Measurements from ENCODE around the gene DGKD.
"Not testable (repeated sequence)": the region's sequence is repeated elsewhere in the genome, so short reads cannot be mapped to it uniquely, and the experiment has no call there.

Gene DGKD

DNA sequence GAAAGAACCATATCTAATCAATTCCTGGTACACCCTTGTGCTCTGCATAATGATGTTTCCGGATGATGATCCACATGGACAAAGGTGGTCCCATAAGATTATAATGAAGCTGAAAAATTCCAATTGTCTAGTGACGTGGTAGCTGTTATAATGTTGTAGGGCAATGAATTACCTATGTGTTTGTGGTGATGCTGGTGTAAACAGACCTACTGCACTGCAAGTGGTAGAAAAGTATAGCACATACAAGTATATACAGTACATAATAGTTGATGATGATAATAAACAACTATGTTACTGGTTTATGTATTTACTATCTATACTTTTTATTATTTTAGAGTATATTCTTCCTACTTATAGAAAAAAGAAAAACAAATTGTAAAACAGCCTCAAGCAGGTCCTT lies 8.4 kb downstream of the DGKD start:
- no peak for FAIRE-seq

DNA sequence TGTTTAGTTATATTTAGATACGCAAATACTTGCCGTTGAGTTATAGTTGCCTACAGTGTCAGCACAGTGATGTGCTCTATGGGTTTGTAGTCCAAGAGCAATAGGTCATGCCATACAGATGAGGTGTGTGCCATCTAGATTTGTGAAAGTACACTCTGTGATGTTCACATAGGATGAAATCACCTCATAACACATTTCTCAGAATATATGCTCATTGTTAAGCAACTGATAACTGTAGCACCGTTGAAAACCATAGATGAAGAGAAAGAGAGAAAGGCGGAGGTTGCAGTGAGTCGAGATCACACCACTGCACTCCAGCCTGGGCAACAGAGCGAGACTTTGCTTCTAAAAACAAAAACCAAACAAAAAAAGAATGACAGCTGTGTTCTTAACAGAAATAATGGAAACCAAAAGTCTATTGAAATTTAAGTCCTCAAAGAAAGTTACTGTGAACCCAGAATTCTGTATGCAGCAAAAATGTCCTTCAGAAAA lies 9.5 kb downstream of the DGKD start:
- no peak for FAIRE-seq

DNA sequence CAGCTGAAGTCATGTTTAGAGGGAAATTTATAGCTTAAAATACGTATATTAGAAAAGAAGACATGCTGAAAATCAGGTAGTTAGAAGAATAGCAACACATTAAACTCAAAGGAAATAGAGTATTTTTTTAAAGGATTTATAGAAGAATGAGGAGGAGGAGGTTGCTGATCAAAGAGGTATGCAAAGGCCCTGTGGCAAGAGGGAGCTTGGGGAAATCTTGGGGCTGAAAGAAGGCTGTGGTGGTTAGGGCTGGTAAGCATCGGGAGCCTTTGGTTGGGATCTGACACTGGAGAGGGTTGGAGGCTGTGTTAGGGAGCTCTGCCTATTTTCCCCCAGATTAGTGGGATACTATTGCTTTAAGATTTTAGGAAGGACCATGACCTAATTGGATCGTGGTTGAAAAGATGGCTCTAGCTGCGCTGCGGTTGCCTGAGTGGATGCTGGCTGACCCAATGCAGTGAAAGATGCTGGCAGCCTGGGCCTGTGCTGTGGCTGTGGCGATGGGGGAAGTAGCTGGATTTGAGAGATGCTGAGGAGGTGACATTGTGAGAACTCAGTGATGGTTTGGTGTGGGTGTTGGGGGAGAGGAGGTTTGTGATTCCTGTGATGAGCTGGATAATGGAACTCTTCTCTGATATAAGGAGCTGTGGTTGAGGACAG lies 11.7 kb downstream of the DGKD start:
- no peak for FAIRE-seq

DNA sequence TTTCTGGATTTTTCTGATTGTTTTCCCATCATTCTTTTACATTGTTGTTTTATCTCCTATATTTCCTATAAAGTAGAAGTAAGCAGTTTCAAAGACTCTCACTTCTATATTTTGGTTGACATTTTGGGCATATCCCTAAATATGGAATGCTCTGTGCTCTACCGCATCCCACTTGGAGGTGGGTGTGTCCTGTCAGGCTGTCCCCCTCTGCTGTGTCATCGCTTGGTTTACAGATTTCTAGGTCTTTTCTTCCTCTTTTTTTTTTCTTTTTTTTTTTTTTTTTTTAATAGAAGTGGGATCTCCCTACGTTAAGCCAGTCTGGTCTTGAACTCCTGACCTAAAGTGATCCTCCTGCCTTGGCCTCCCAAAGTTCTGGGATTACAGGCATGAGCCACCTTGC lies 13.3 kb downstream of the DGKD start:
- no peak for FAIRE-seq

DNA sequence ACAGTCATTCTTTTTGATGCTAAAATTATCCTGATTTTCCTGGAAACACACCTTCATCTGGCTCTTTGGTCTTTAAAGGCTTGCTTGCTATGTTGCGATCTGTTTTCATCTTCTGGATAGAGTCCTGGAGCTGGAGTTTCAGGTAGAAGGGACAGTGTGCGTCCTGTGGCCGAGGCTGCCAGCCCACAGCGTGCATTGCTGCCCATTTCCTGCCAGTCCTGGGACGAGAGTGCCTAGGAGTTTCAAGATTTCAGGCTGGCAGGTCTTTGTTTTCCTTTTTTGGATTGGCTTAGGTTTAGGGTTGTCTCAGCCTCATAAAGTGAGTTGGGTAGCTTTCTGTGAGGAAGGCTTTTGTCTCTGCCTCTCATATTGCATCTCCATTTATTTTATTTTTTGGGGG lies 14.5 kb downstream of the DGKD start:
- FAIRE-seq: no peak

DNA sequence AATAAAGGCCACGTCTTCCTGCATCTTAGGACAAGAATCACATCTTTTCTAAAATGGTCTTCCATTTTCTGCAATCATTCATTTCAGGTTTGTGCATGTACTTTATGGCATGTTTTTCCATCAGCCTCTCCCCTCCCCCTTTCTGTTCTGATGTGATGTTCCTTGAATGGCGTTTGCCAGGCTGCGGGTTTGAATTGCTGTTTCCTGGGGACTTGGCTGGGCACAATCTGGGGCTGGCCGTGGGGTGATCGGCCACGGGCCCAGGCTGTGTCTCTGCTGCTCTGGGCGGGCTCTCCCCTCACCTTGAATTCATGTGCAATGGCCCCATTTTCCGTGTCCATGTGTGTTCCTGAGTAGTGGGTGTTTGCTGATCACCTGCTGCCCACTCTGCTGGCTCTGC lies 15.2 kb downstream of the DGKD start:
- FAIRE-seq: no peak

DNA sequence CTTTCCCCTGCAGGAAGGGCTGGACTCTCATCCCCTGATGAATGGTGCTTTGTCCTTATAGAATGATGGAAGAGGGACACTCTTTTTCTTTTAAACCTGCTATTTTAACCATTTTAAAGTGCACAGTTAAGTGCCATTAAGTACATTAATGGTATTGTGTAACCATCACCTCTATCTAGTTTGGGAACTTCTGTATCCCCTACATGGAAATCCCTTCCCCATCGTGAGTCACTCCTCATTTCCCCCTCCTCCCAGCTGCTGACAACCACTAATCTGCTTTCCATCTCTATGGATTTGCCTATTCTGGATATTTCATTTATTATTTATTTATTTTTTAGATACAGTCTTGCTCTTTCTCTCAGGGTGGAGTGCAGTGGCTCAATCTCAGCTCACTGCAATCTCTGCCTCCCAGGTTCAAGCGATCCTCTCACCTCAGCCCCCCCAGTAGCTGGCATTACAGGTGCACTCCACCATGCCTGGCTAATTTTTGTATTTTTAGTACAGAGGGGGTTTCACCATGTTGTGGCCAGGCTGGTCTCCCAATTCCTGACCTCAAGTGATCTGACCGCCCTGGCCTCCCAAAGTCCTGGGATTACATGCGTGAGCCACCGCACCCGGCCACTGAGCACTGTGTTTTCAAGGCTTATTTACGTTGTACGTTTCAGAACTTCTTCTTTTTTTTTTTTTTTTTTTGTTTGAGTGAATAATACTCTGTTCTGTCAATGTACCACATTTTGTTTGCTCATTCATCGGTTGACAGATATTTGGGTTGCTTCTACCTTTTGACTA lies 15.8 kb downstream of the DGKD start:
- no peak for FAIRE-seq

DNA sequence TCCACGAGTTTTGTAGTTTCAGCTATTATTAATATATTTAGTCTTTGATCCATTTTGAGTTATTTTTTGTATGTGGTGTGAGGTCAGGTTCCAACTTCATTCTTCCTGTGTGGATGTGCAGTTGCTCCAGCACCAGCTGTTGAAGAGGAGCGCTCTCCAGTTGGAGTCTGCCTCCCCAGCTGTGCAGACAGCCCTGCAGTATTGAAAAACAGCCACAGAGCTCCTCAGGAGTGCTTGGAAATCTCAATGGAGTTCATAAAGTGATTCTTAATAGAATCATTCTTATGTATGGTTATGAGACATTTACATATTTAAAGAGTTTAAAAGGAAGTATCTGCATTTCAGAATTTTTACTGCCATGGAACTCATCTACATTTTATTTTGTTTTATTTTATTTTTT lies 17.3 kb downstream of the DGKD start:
- FAIRE-seq: no peak

DNA sequence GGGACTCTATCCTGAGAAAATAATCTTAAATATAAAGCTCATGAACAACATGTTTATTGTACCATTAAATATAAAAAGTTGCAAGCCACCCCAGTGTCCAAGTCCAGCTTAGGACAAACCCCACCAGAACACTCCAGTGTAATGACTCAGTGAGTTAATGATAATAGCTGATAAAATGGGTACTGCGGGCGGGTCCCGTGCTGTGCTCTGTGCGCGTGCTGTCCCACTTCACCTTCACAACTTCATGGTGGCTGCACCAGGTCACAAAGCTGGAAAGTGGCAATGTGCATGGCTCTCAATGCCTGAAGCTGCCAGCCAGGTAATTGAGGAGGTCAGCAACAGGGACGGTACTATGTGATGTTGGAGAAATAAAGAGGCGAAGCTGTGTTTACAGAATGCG lies 18.6 kb downstream of the DGKD start:
- no peak for FAIRE-seq

DNA sequence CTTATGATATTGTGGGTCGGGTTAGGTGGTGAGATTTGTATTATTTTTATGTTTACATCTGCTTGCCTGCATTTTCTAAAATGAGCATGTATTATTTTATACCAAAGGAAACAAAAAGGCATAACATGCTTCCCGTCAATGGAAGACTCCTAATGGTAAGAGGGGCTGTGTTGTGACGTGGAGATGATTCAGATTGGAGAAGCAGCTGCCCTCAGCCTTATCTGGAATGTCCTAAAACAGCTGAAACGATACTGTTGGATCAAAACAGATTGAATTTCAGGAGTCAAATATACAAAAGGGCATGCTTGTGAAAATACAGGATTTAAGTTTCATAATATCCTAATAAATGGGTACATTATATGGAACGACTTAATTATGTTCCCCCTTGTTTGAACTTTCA lies 19.0 kb downstream of the DGKD start:
- FAIRE-seq: no peak

DNA sequence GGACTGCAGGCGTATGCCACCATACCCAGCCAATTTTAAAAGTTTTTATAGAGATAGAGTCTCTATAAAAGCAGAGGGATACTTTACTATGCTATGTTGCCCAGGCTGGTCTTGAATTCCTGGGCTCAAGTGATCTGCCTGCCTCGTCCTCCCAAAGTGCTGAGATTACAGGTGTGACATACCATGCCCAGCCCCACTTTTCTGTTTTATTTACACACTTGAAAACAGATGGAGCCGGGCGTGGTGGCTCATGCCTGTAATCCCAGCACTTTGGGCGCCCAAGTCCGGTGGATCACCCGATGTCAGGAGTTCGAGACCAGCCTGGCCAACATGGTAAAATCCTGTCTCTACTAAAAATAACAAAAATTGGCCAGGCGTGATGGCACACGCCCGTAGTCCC lies 20.5 kb downstream of the DGKD start:
- not testable (repeated sequence) for FAIRE-seq

DNA sequence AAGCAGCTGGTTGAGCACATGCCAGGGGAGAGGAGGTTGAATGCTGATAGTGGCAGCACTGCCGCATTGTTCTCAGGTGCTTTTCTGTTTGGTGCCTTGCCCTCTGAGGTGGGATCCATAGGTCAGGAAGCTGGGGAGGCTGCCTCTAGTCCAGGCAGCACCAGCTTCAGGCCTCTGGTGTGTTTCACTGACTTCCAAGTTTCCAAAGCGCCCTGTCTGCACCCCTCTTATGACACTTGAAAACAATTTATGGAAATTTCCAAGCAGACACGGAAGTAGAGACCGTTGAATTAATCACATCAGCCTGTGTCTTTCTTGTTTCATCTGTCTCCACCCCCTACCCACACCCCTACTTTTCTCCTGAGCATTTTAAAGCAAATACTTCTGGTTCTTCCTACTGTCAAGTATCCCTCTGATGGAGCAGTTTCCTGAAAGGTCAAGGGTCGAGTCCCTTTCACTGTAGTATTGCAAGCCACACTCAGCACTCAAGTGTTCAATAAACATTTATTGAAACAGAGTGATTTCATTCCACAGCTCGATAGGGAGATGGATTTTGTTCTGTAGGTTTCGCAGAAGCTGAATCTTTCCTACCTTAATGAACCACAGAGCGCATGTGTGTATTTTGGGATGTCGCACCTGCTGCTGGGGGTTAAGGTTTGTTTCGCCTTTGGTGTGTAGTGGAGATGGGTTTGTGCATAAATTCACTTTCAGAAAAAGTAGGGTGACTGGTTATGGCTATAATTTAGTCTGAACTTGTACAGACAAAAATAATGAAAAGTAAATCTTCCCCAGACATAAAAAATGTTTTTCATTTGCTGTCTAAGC lies 21.4 kb downstream of the DGKD start:
- FAIRE-seq: no peak

DNA sequence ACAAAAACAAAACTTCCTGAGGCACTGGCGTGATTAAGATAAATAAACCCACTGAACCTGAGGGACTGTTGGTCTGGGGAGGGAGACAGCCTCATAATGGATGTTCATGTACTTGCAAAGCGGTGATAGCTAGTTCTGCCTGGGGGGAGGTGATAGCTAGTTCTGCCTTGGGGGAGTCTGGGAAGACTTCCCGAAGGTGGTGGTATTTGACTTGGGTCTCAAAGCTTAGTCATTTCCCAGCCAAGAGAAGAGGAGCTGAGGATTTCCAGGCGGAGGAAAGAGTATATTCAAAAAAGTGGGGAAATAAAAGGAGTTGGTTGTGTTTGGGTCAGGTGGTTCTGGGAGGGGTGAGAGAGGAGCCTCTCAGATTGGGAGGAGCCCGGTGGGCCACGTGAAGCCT lies 24.7 kb downstream of the DGKD start:
- no peak for FAIRE-seq

DNA sequence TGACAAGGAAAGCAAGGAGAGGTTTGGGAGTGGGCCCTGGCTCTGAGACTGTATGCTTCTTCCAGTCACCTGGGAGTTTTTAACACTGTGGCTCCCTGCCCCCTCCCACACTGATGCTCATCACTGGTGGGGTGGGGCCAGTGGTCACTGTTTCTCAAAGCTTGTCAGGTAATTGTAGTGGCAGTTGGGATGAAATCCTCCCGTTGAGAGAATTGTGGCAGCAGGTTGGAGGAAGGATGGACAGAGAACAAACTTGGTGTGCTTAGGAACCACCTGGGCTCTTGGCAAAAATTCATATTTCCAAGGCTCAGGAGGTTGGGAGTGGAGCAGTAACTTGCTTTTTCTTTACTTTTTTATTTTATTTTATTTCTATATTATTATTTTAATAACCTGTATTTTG lies 25.1 kb downstream of the DGKD start:
- FAIRE-seq: no peak

DNA sequence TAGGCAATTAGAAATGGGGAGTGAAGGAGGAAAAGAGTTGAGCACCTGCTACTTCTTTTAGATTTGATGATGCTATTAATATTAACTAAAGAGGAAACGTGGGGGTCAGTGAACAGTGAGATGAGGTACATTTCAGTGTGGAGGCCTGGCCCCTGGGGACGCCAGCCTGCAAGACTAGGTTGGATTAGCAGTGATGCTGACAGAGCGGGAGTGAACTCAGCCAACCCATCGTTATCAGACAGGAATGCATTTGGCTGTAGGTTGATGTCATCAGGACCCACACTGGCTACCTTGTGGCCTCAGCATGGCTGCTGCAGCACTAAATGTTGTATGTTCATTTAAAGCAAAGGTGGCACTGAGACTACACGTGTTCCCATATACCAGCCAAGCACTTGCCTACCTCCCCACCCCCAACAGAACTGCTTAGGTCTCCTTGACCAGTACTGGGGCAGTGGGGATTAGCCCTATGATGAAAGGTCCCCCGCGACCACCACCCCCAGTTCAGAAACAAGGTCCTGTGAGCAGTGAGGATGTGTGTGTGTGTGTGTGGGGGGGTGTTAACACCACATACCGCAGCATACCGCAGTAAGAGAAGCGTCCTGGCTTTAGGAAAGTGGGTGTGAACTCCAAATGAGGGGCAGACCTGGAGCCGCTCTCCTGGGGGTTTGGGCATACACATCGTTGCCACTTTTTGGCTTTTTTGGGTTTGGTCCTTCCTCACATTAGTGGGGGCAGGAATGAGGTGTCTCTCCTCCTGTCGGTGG lies 26.0 kb downstream of the DGKD start:
- FAIRE-seq: no peak

DNA sequence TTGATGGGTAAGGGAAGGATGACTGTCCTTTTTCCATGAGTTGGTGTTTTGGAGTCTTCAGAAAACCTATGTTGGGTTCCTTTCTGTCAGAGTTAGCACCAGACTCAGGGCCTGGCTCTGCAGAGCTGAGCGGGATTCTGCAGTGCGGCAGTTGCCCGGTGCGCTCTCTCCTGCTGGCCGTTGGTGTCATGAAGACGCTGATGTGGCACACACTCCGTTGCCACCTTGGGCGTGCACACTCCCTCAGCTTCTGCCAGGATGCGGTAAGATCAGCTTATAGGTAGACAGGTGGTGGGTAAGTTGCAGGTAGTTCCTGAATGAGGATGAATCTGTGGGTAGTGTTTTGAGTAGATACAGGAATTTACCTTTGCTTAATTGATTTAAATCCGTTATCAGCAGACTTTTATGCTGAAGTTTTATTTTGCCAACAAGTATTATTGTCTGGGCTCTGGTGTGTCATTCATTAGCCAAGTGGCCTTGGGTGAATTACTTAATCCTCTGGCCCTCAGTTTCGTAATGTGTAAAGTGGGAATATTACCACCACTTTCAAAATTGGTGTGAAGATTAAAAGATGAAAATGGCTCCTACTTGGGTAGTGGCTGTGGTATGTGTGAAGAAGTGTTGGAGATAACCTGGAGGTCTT lies 26.8 kb downstream of the DGKD start:
- FAIRE-seq: no peak

DNA sequence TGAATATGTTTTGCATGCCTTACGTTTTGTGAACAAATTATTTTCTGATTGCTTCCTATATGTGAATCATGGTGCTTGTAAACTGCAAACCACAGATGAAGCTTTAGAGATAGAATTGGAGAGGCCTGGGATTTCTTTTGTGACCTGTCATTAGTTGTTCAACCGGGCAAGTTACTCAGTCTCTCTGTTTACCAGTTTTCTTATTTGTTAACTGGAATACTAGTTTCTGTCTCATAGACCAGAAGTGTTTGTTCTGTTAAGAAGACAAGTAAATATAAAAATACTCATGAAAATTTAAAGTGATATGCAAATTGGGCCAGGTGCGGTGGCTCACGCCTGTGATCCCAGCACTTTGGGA lies 27.3 kb downstream of the DGKD start:
- no peak for FAIRE-seq

DNA sequence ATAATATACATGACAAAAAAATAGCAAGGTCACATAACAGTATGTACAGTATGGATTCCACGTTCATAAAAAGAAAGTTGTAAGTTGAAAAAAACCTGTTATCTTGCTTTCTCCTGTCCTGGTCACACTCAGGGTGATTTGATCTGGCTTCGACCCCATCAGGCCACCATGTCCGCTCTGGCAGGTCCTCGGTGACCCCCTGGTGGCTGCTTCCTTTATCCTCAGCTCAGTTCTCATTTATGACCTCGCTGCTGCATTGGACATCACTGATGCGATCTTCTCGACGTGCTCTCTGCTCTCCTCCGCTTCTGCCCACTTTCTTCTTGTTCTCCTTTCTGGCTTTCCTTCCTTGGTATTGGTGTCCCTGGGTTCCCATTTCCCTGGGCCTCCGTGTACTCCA lies 29.7 kb downstream of the DGKD start:
- FAIRE-seq: no peak

DNA sequence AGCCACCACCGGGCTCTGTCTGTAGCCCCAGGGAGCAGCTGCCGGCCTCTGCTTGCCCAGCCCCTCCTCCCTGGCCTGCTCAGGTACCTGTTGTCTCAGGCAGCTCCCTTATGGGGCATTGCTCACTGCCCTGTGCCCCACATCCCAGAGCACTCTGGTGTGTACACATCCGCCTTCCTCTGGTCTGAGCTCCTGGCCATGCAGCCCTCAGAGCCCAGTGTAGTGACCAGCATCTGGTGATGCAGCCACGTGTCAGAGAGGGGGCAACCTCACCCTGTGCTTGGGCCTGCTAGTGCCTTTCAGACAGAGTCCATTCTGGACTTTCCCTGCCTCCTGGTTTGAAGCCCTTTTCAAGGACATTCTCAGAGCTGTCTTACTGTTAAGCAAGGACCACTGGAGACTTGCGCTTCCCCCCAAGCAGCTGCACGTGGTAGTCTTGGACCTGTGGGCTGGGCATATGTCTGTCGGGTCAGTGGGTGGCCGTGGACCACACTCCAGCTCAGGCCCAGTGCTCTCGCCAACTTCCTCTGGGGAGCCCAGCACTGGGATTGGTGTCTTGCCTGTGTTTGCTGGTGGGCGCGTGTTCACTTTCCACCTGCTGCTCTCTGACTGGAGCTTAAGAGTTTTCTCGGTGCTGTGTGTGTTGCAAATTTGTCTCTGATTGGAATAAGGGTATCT lies 30.7 kb downstream of the DGKD start:
- no peak for FAIRE-seq

DNA sequence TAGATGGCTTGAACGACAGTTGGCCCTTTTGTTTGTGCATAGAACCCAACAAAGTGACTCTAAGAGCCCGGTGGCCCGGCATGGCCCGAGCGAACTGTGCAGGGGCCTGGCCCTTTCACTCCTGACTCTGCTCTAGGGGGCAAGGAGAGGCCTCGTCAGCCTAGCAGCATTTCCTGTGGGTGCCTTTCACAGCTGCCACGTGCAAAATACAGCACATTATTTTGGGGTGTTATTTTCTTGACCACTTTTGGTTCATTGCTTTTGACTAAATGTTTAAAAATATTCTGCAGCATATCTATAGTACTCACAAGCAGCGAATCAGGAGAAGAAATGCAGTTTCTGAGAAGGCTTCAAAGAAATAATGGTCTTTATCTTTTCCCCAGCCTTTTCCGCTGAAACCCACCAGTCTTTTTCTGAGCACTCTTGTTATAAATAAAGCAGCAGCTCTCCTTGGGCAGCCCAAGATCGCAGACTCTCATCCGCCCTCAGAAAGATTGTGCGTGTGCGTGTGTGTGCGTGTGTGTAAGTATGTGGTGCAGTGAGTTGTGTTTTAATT lies 31.3 kb downstream of the DGKD start:
- no peak for FAIRE-seq

DNA sequence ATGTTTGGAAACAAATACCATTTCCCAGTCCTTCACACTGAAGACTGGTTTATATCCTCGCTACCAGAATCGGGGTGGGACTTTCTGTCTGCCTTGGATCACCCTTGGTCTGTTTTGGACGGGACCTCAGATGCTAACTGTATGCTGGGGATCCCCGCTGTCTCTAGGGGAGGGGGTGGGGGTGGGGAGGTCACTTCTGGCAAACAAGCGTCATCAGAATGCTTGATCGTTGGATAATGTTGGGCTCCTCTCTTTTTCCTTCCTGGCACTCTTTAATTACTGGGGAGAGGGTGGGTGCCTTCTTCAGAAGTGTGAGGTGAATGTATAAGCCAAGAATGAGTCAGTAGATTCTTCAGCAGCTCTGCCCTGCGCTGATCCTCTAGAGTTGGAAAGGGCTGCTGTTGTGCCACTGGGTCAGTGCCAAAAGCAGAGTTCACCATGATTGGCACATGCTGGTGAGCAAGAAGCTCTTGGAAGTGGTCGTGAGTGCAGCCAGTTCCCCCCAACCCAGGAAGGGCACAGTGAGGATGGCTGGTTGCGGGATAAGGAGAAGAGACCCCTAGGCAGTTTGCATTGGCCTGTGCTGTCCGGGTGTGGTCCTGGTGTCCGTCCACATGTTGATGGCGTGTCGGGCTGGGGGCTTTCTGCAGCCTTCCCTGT lies 32.2 kb downstream of the DGKD start:
- no peak for FAIRE-seq

Measured in A204.1 (cell line).